ENCODE measurements around the gene CSPG4. TPM values are rescaled to one million over a fixed set of nuclear protein-coding genes. Genes with fewer than 3 reads are reported as not detected.
"Not testable (repeated sequence)": the region's sequence is repeated elsewhere in the genome, so short reads cannot be mapped to it uniquely, and the experiment has no call there.

CSPG4 gene
- total and polyA plus RNA-seq, 9 donors, result 56.6 to 110 (median 85.1) TPM

DNA sequence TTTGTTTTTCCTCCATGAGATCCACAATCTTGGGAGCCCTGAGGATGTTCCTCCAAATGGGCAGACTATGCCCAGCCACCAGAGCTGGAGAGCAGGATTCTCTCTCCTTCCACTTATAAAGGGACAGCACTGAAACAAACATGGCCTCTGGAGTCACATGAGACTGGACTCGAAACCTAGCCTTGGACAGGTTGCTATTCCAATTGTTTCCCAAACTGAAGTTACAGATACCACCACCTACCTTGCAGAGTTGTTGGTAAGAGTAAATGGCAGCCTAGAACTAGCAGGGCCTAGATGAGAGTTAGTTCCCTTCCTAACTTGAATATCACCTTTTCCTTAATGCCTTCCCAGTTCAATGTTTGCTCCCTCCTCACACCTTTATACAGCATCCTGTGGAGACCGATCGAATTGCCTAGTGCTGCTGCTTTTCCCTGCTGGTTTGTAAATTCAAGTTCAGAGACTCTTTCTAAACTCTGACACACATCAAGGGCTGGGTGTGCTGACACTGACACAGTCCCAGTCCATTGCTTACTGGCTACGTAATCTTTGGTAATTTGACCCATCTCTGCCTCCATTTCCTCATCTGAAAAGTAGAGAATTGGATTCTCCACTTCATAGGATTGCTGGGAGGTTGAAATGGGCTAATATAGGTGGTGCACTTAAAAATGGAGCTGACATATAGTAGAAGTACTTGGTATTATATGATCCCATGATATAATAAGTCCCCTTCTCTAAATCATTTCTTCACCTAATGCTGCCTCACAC lies 75.2 kb downstream of the CSPG4 start:
- no peaks in the 10 kb centered on the region for H3K9me3 ChIP-seq (replicated peaks; ENCODE audit: control insufficient read depth, low read depth, low read length)
- DNase-seq, result no peak
- H3K27ac ChIP-seq (ENCODE audit: low read length), result no peak overlapping the region
- 68% methylated on average over 2 of the region's 4 CpGs for WGBS (ENCODE audit: insufficient coverage)
- H3K4me1 ChIP-seq (ENCODE audit: control insufficient read depth, insufficient read depth, low read length), result peaks cover 23% of the 10 kb centered on the region
- no peaks in the 10 kb centered on the region for H3K27me3 ChIP-seq (ENCODE audit: control insufficient read depth, insufficient read depth, low read length)
- H3K36me3 ChIP-seq (ENCODE audit: control insufficient read depth, insufficient read depth, low read length), result peaks cover 3% of the 10 kb centered on the region
- no peak overlapping the region for H3K4me3 ChIP-seq (ENCODE audit: low read length)

DNA sequence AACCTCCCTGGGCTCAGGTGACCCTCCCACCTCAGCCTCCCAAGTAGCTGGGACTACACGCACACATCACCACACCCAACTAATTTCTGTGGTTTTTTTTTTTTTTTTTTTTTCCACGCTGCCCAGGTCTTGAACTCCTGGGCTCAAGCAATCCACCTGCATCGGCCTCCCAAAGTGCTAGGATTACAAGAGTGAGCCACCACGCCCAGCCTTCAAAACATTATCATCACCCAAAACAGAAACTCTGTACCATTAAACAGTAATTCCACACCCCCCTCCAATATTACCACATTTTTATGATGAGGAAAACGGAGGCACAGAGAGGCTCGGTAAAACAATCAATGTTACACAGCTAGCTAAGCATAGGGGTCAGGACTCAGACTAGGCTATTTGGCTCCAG lies 76.6 kb downstream of the CSPG4 start:
- no peak overlapping the region for H3K4me3 ChIP-seq (ENCODE audit: low read length)
- H3K4me1 ChIP-seq (ENCODE audit: control insufficient read depth, insufficient read depth, low read length), result peaks cover 22% of the 10 kb centered on the region
- WGBS (ENCODE audit: insufficient coverage), result 84% methylated on average over 4 of the region's 6 CpGs
- H3K27me3 ChIP-seq (ENCODE audit: control insufficient read depth, insufficient read depth, low read length), result no peaks in the 10 kb centered on the region
- DNase-seq, result no peak
- no peaks in the 10 kb centered on the region for H3K9me3 ChIP-seq (replicated peaks; ENCODE audit: control insufficient read depth, low read depth, low read length)
- no peak overlapping the region for H3K27ac ChIP-seq (ENCODE audit: low read length)
- peaks cover 3% of the 10 kb centered on the region for H3K36me3 ChIP-seq (ENCODE audit: control insufficient read depth, insufficient read depth, low read length)

DNA sequence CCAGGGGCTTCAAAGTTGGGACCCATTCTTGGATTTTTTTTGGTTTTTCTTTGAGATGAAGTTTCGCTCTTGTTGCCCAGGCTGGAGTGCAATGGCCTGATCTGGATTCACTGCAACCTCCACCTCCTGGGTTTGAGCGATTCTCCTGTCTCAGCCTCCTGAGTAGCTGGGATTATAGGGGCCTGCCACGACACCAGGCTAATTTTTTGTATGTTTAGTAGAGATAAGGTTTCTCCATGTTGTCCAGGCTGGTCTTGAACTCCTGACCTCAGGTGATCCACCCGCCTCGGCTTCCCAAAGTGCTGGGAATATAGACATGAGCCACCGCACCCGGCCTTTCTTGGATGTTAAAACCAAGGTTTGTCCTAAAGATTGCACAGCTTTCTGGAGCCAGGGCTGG lies 78.7 kb downstream of the CSPG4 start:
- not testable (repeated sequence) for DNase-seq; H3K27ac ChIP-seq (ENCODE audit: low read length); H3K4me3 ChIP-seq (ENCODE audit: low read length); H3K9me3 ChIP-seq (replicated peaks; ENCODE audit: control insufficient read depth, low read depth, low read length); H3K27me3 ChIP-seq (ENCODE audit: control insufficient read depth, insufficient read depth, low read length); H3K36me3 ChIP-seq (ENCODE audit: control insufficient read depth, insufficient read depth, low read length)
- peaks cover 12% of the 10 kb centered on the region for H3K4me1 ChIP-seq (ENCODE audit: control insufficient read depth, insufficient read depth, low read length)
- WGBS (ENCODE audit: insufficient coverage), result 90% methylated on average over 2 of the region's 7 CpGs

DNA sequence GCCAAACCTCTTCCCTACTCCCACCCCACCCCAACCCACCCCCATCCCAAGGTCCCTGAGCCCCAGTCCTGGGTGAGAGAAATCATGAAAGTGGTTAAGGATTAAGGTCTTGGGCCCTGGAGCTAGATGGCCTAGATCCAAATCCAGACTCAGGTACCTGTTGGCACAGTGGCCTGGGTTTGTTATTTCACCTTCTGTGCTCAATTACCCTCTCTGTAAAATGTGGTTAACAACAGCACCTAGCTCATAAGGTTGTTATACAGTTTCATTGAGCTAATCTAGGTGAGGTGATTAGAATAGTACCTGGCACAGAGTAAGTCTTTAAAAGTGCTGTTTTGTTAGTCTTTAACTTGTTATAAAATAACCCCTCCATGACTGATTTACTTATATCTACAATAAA lies 80.7 kb downstream of the CSPG4 start:
- Histone ChIP-seq H3K27ac (ENCODE audit: low read length) (no peak overlapping the region), H3K4me1 (ENCODE audit: control insufficient read depth, insufficient read depth, low read length) (no peaks in the 10 kb centered on the region)
- DNase-seq, result no peak

DNA sequence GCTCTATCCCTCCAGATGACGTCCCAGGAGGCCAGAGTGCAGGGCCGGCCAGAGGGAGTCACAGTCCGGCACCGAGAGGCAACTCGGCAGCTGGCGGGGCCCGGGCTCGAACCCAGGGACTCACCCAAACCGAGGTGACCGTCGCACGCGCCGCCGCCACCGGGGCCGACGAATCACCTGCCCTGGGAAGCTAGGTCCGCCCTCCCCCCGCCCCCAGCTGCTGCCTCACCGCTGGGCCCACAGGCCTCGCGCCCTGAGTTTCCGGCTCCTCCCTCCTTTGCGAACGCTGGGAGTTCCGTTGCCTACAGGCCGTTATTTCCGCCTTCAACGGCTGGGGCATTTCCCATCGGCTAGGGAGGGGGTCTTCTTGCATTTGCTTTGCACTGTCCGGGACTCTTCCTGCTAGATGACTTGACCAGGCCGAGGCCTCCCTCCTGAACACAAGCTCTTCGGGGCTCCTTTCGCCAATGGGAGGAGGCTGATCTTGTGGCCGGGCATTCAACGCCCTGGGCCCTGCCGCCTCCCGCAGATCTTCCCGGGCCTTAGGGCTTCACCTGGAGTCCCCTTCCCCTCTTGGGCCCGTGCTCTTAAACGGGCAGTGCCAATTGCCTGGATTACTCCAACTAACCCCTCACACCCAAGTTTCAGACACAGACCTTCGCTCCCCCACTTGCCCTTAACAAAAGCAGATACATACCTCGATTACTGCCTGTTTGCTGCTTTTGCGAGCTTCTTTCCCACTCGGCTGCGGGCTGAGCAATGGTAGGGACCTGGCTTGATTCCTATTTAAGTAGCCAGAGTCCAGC lies 86.9 kb downstream of the CSPG4 start, which contains the start of gene SNUPN:
TSS of gene SNUPN (minus strand) at position 184 of the 806 bp plus-strand sequence. CDS start 4,674 bp downstream, outside the sequence.
- H3K4me1 ChIP-seq (ENCODE audit: control insufficient read depth, insufficient read depth, low read length), result peaks cover 14% of the 10 kb centered on the region
- H3K9me3 ChIP-seq (replicated peaks; ENCODE audit: control insufficient read depth, low read depth, low read length), result no peaks in the 10 kb centered on the region
- WGBS (ENCODE audit: insufficient coverage), result under 1% methylated on average over 41 of the region's 47 CpGs
- peak within 1 kb of the TSS; percentile 100 for H3K4me3 ChIP-seq (ENCODE audit: low read length)
- peak within 1 kb of the TSS; percentile 98 for H3K27ac ChIP-seq (ENCODE audit: low read length)
- no peaks in the 10 kb centered on the region for H3K27me3 ChIP-seq (ENCODE audit: control insufficient read depth, insufficient read depth, low read length)
- DNase-seq, result peak; percentile 99
- peaks cover 5% of the 10 kb centered on the region for H3K36me3 ChIP-seq (ENCODE audit: control insufficient read depth, insufficient read depth, low read length)

More for the DNA sequence above, 80.7 kb downstream of the CSPG4 start:
- H3K9me3 ChIP-seq (replicated peaks; ENCODE audit: control insufficient read depth, low read depth, low read length), result no peaks in the 10 kb centered on the region
- no peaks in the 10 kb centered on the region for H3K27me3 ChIP-seq (ENCODE audit: control insufficient read depth, insufficient read depth, low read length)
- no peaks in the 10 kb centered on the region for H3K36me3 ChIP-seq (ENCODE audit: control insufficient read depth, insufficient read depth, low read length)
- no peak overlapping the region for H3K4me3 ChIP-seq (ENCODE audit: low read length)

Other genes with a start within 250 kb of the CSPG4 start
- gene PTPN9, start 133.5 kb downstream of the CSPG4 start, total RNA-seq, result 17.7 TPM
- 10 to 100 TPM; 16.2 to 34.4 (median 24.0) TPM for gene PTPN9, start 133.5 kb downstream of the CSPG4 start, polyA plus RNA-seq (ENCODE audit: insufficient read depth in 1 of 8, insufficient read length in 8 of 8, low replicate concordance in 1 of 8)
- gene SNUPN, start 87.1 kb downstream of the CSPG4 start, total RNA-seq, result 24.0 TPM
- 10 to 100 TPM; 18.9 to 27.6 (median 21.2) TPM for gene SNUPN, start 87.1 kb downstream of the CSPG4 start, polyA plus RNA-seq (ENCODE audit: insufficient read depth in 1 of 8, insufficient read length in 8 of 8, low replicate concordance in 1 of 8)
- 42.2 TPM for gene IMP3, start 72.6 kb downstream of the CSPG4 start, total RNA-seq
- 10 to 100 TPM; 31.2 to 35.3 (median 33.3) TPM for gene IMP3, start 72.6 kb downstream of the CSPG4 start, polyA plus RNA-seq (ENCODE audit: insufficient read depth in 1 of 8, insufficient read length in 8 of 8, low replicate concordance in 1 of 8)
- 12.3 TPM for gene SNX33, start 64.9 kb downstream of the CSPG4 start, total RNA-seq
- gene SNX33, start 64.9 kb downstream of the CSPG4 start, polyA plus RNA-seq (ENCODE audit: insufficient read depth in 1 of 8, insufficient read length in 8 of 8, low replicate concordance in 1 of 8), result 10 to 100 TPM; 11.5 to 21.3 (median 15.8) TPM
- 41.8 TPM for gene UBE2Q2, start 130.6 kb upstream of the CSPG4 start, total RNA-seq
- gene UBE2Q2, start 130.6 kb upstream of the CSPG4 start, polyA plus RNA-seq (ENCODE audit: insufficient read depth in 1 of 8, insufficient read length in 8 of 8, low replicate concordance in 1 of 8), result 10 to 100 TPM; 40.9 to 55.7 (median 46.5) TPM
- gene FBXO22, start 191.0 kb upstream of the CSPG4 start, total RNA-seq, result 17.7 TPM
- 10 to 100 TPM; 18.2 to 27.5 (median 23.7) TPM for gene FBXO22, start 191.0 kb upstream of the CSPG4 start, polyA plus RNA-seq (ENCODE audit: insufficient read depth in 1 of 8, insufficient read length in 8 of 8, low replicate concordance in 1 of 8)

Measured in muscle of leg (tissue), 11 donors.